ENCODE measurements around the gene MITF. TPM values are rescaled to one million over a fixed set of nuclear protein-coding genes. Genes with fewer than 3 reads are reported as not detected.

The MITF gene
- total RNA-seq, 2 donors from 2014 or later, result 1.8 to 3.0 TPM

DNA sequence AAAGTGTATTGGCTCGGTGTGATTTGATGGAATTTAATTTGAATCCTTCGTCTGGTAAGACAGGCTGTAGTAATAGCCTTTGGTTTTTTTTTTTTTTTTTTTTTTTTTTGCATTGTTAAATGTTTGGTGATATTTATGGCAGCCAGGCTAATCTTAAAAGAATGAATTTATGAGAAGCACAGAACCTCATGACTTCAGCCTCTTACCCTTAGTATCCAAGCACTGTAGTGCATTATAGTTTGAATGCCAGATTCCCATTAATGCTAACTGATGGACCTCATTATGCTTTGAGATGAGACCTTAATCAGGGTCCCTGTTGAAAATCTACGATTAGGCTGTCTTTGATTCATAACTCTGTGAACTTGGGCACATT, 149.7 kb downstream of the MITF start:
- TF ChIP-seq, protein P1, sequence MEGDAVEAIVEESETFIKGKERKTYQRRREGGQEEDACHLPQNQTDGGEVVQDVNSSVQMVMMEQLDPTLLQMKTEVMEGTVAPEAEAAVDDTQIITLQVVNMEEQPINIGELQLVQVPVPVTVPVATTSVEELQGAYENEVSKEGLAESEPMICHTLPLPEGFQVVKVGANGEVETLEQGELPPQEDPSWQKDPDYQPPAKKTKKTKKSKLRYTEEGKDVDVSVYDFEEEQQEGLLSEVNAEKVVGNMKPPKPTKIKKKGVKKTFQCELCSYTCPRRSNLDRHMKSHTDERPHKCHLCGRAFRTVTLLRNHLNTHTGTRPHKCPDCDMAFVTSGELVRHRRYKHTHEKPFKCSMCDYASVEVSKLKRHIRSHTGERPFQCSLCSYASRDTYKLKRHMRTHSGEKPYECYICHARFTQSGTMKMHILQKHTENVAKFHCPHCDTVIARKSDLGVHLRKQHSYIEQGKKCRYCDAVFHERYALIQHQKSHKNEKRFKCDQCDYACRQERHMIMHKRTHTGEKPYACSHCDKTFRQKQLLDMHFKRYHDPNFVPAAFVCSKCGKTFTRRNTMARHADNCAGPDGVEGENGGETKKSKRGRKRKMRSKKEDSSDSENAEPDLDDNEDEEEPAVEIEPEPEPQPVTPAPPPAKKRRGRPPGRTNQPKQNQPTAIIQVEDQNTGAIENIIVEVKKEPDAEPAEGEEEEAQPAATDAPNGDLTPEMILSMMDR (conservative IDR thresholded peaks at IDR 0.05), result no peak
- peaks cover 4% of the 10 kb centered on the region for H3K4me1 Mint-ChIP-seq
- H3K36me3 Mint-ChIP-seq (ENCODE audit: low read depth), result no peaks in the 10 kb centered on the region
- no peak for DNase-seq
- H3K9me3 Mint-ChIP-seq, result no peaks in the 10 kb centered on the region
- Histone ChIP-seq H3K27ac (ENCODE audit: low read depth, low read length) (no peak overlapping the region), H3K36me3 (ENCODE audit: control insufficient read depth, insufficient read depth, low read length) (no peaks in the 10 kb centered on the region), H3K9me3 (ENCODE audit: control insufficient read depth, low read length) (no peaks in the 10 kb centered on the region), H3K4me3 (ENCODE audit: low read length) (no peak overlapping the region), H3K27me3 (ENCODE audit: control insufficient read depth, insufficient read depth, low read length, poor library complexity, severe bottlenecking) (no peaks in the 10 kb centered on the region), H3K4me1 (ENCODE audit: control insufficient read depth, insufficient read depth, low read length) (no peaks in the 10 kb centered on the region), H3K9ac (ENCODE audit: extremely low read depth, low read length, poor library complexity, severe bottlenecking) (no peak overlapping the region)
- H3K4me3 Mint-ChIP-seq, result no peak overlapping the region
- WGBS, 2 experiments (ENCODE audit: insufficient coverage in 1 of 2, insufficient read length in 1 of 2), result 90 to 93% methylated on average over 2 to 3 of the region's 3 CpGs
- no peak overlapping the region for H3K27ac Mint-ChIP-seq
- peaks cover 12% of the 10 kb centered on the region for H3K27me3 Mint-ChIP-seq (ENCODE audit: insufficient read depth)

DNA sequence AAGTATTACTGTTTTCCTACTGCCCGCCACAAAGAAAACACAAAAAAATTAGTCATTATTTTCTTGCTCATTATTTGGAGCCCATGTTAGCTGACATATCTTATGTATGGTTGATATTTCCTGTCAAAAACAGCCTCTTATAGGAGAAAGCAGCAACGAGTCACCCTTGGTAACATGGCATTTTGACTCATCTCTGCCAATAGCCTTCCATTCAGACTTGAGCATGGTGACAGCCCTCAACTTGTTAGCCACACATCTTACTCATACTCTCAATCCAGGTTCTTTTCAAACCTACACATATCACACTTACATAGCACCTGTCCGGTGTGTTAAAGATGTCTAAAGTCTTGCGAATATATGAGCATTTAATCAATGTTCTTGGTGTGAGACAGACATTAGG, 150.8 kb downstream of the MITF start:
- Histone ChIP-seq H3K9me3 (ENCODE audit: control insufficient read depth, low read length) (no peaks in the 10 kb centered on the region), H3K4me1 (ENCODE audit: control insufficient read depth, insufficient read depth, low read length) (no peaks in the 10 kb centered on the region), H3K27ac (ENCODE audit: low read depth, low read length) (no peak overlapping the region), H3K9ac (ENCODE audit: extremely low read depth, low read length, poor library complexity, severe bottlenecking) (no peak overlapping the region), H3K4me3 (ENCODE audit: low read length) (no peak overlapping the region), H3K36me3 (ENCODE audit: control insufficient read depth, insufficient read depth, low read length) (no peaks in the 10 kb centered on the region), H3K27me3 (ENCODE audit: control insufficient read depth, insufficient read depth, low read length, poor library complexity, severe bottlenecking) (no peaks in the 10 kb centered on the region)
- no peak for DNase-seq
- Mint-ChIP-seq H3K36me3 (ENCODE audit: low read depth) (no peaks in the 10 kb centered on the region), H3K27me3 (ENCODE audit: insufficient read depth) (peaks cover 11% of the 10 kb centered on the region), H3K4me1 (peaks cover 4% of the 10 kb centered on the region), H3K4me3 (no peak overlapping the region), H3K9me3 (no peaks in the 10 kb centered on the region), H3K27ac (no peak overlapping the region)
- WGBS, 2 experiments (ENCODE audit: insufficient coverage in 1 of 2, insufficient read length in 1 of 2), result 50 to 92% methylated on average over 1 to 2 of the region's 4 CpGs
- TF ChIP-seq, protein P1 (conservative IDR thresholded peaks at IDR 0.05), result no peak

DNA sequence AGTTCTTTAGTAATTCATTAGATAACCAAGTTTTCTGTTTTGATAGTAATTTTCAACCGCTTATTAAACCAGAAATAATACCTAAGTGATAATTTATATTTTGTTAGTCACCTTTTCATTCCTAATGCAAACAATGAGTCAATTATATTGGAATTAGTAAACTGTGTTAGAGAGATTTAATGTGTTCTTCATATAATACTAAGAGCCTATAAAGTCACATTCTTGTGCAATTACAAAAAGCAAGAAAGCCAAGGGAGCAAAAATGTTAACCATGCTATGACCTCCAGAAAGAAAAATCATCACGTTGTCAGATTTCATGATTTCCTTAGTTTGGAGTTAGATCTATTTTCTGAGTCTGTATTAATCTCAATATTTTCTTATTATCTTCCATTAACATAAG, 151.4 kb downstream of the MITF start:
- Mint-ChIP-seq H3K27me3 (ENCODE audit: insufficient read depth) (peaks cover 11% of the 10 kb centered on the region), H3K27ac (no peak overlapping the region), H3K36me3 (ENCODE audit: low read depth) (no peaks in the 10 kb centered on the region), H3K4me1 (peaks cover 4% of the 10 kb centered on the region), H3K4me3 (no peak overlapping the region), H3K9me3 (no peaks in the 10 kb centered on the region)
- Histone ChIP-seq H3K9me3 (ENCODE audit: control insufficient read depth, low read length) (no peaks in the 10 kb centered on the region), H3K4me1 (ENCODE audit: control insufficient read depth, insufficient read depth, low read length) (no peaks in the 10 kb centered on the region), H3K9ac (ENCODE audit: extremely low read depth, low read length, poor library complexity, severe bottlenecking) (no peak overlapping the region), H3K27ac (ENCODE audit: low read depth, low read length) (no peak overlapping the region), H3K27me3 (ENCODE audit: control insufficient read depth, insufficient read depth, low read length, poor library complexity, severe bottlenecking) (no peaks in the 10 kb centered on the region), H3K36me3 (ENCODE audit: control insufficient read depth, insufficient read depth, low read length) (no peaks in the 10 kb centered on the region), H3K4me3 (ENCODE audit: low read length) (no peak overlapping the region)
- WGBS, 2 experiments (ENCODE audit: insufficient coverage in 1 of 2, insufficient read length in 1 of 2), result 82% methylated on average over 1 of the region's 2 CpGs; no CpG with 5 or more reads in 1 of the 2 experiments
- no peak for DNase-seq
- TF ChIP-seq, protein P1 (conservative IDR thresholded peaks at IDR 0.05), result no peak
